ENCODE results near the gene NPR1.
"Not testable (repeated sequence)": the region's sequence is repeated elsewhere in the genome, so short reads cannot be mapped to it uniquely, and the experiment has no call there.

The NPR1 gene

DNA sequence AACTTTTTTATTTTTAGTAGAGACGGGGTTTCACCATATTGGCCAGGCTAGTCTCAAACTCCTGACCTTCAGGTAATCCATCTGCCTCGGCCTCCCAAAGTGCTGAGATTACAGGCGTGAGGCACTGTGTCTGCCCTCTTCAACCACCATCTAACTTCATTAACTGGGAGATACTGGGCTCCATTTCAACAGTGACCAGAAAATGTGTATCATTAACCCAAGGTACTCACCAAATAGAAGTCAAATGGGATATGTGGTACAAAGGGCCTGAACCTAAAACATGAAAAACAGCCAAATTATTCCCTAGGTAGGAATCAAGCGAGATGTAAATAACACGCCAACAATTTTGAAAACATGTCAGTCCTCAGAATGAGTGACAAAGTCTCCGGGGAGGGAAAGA lies 8.9 kb upstream of the NPR1 start:
- no peak for DNase-seq (ENCODE audit: low read depth)
- TF ChIP-seq CTCF (IDR thresholded peaks at IDR 0.05; ENCODE audit: low read depth, low read length, missing control alignments), result no peak
- H3K4me3 ChIP-seq (ENCODE audit: low read depth, low read length), result peak overlapping the region; percentile 93
- in situ Hi-C loops (cut with HindIII; ENCODE audit: low sequenced_read_pairs), result no loop called here

- no peak for TF ChIP-seq CTCF (IDR thresholded peaks at IDR 0.05; ENCODE audit: low read depth, low read length, missing control alignments)
- in situ Hi-C loops (cut with HindIII; ENCODE audit: low sequenced_read_pairs), result no loop called here
- DNase-seq (ENCODE audit: low read depth), result no peak
- H3K4me3 ChIP-seq (ENCODE audit: low read depth, low read length), result peak overlapping the region; percentile 93
Measured at GRCh38 chr1:153670257-153670858, 8.1 kb upstream of the NPR1 start.

DNA sequence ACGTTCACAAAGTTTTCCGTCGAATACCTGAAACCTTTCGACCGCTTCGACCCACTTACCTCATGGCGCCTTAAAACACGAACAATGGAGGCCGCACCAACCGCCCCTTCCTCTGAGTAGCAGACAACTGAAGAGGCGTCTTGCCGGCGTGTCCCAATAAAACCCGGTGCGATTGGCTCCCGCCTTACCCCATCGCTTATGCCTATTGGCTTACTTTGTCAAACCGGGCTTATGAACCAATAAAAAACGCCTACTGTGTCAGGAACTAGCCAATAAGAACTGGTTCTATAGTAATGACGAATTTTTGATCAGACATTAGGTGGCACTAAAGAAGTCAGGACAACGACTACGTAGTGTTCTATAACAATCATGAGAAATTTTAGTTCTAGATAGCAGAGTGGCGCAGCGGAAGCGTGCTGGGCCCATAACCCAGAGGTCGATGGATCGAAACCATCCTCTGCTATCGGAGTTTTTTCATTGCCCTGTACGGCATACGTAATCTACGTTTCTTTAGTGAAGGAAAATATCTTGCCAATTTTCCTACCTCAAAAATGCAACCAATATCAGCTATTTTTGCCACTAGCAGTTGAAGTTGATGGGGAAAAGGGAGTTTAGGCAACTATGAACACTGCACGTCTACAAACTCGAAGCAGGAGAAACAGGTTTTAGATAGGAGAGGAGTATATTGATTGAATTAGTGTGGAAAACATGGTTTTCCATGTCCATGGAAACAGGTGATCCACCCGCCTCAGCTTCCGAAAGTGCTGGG lies 7.4 kb upstream of the NPR1 start, which contains the start of gene ILF2:
Gene ILF2 (minus strand): TSS at position 135 of the 769 bp plus-strand sequence. CDS start 71 bp downstream, at position 64.
- DNase-seq (ENCODE audit: low read depth), result peak; percentile 99
- TF ChIP-seq CTCF (IDR thresholded peaks at IDR 0.05; ENCODE audit: low read depth, low read length, missing control alignments), result no peak
- H3K4me3 ChIP-seq (ENCODE audit: low read depth, low read length), result peak within 1 kb of the TSS; percentile 93
- in situ Hi-C loops (cut with HindIII; ENCODE audit: low sequenced_read_pairs), result no loop called here

DNA sequence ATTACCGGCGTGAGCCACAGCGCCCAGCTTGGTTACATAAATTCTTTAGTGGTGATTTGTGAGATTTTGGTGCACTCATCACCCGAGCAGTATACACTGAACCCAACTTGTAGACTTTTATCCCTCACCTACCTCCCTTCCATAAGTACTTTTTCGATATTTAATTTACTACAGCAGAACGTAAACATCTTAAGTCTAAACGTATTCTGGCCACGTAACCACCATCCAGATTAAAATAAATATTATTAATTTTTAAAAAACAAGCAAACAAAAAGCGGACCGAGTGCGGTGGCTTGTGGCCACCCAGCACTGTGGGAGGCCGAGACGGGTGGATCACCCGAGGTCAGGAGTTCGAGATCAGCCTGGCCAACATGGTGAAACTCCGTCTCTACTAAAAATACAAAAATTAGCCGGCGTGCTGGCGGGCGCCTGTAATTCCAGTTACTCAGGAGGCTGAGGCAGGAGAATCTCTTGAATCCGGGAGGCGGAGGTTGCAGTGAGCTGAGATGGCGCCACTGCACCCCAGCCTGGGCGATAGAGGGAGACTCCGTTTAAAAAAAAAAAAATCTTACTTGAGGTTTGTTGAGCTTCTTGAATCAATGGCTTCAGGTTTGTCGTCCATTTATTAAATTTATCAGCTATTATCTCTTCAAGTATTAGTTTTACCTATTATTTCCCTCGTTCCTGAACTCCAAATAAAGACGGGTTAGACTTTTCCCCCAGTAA lies 6.7 kb upstream of the NPR1 start:
- in situ Hi-C loops (cut with HindIII; ENCODE audit: low sequenced_read_pairs); DNase-seq (ENCODE audit: low read depth): not testable (repeated sequence)
- H3K4me3 ChIP-seq (ENCODE audit: low read depth, low read length), result peak overlapping the region; percentile 50

- H3K4me3 ChIP-seq (ENCODE audit: low read depth, low read length), result no peak overlapping the region
- no peak for DNase-seq (ENCODE audit: low read depth)
- in situ Hi-C loops (cut with HindIII; ENCODE audit: low sequenced_read_pairs), result no loop called here
- no peak for TF ChIP-seq CTCF (IDR thresholded peaks at IDR 0.05; ENCODE audit: low read depth, low read length, missing control alignments)
Measured at GRCh38 chr1:153673511-153673910, 5.0 kb upstream of the NPR1 start.

DNA sequence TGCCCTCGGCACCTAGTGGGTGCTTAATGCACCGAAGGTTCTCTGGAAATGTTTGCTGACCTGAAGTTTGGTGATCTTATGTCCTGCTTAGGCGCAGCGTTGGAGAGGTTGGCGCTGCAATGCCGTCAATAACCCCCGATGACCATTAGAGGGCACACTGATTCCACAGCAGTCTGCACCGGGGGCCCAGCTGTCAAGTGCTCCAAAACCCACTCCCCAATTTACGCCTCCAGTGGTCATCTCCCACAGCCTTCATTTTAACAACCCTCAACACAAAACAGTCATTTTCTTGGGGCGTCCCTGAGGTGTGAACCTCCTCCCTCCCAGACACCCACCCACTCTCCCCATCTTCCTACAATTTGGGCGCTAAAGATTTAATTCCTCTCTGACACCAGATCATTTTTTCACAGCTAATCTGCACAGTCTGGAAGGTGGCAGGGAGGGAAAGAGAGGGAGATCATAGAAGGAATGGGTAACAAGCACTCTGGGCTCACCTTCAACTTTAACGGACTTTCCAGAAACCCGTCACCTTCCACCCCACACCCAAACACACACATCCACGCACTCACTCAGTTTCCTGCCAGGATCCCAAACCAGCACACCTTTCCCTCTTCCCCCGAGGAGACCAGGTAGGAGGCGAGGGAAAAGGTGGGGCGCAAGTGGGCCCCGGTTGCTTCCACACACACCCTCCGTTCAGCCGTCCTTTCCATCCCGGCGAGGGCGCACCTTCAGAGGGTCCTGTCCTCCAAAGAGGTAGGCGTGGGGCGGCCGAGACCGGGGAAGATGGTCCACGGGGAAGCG lies 570 bp upstream of the NPR1 start:
- no peak for DNase-seq (ENCODE audit: low read depth)
- peak overlapping the region; percentile 30 for H3K4me3 ChIP-seq (ENCODE audit: low read depth, low read length)
- TF ChIP-seq CTCF (IDR thresholded peaks at IDR 0.05; ENCODE audit: low read depth, low read length, missing control alignments), result peak; percentile 96
- in situ Hi-C loops (cut with HindIII; ENCODE audit: low sequenced_read_pairs), result no loop called here

Measured in astrocyte of the cerebellum (primary cell).